CD4-positive, alpha-beta T cell treated with Interferon alpha-2 for 1 hour (primary cell): ENCODE data around the gene RRP12.
"Not testable (repeated sequence)": the region's sequence is repeated elsewhere in the genome, so short reads cannot be mapped to it uniquely, and the experiment has no call there.

Experiments used
- DNase-seq, 2 donors: peaks; one replicate each; pipeline ENCODE4 v3.0.0-alpha.2; 2020 to 2022

Gene RRP12

GRCh38 chr10:97406483-97406882 is 5.3 kb upstream of the RRP12 start:
- not testable (repeated sequence) for DNase-seq

- peak in 1 of 2 donors; percentile 13 for DNase-seq
Measured at GRCh38 chr10:97406064-97406463, 4.9 kb upstream of the RRP12 start.

GRCh38 chr10:97404044-97404443 is 2.9 kb upstream of the RRP12 start:
- DNase-seq, result no peak

- no peak for DNase-seq
Measured at GRCh38 chr10:97401455-97401919, 347 bp upstream of the RRP12 start.

- peak in 1 of 2 donors; percentile 51 for DNase-seq
Measured at GRCh38 chr10:97399843-97400545, 1.1 kb downstream of the RRP12 start.

GRCh38 chr10:97396056-97396455 is 5.1 kb downstream of the RRP12 start:
- no peak for DNase-seq

GRCh38 chr10:97393034-97393573 is 8.0 kb downstream of the RRP12 start:
- no peak for DNase-seq

GRCh38 chr10:97390091-97390490 is 11.0 kb downstream of the RRP12 start:
- no peak for DNase-seq

- DNase-seq, result peak in 1 of 2 donors; percentile 5
Measured at GRCh38 chr10:97388152-97388551, 13.0 kb downstream of the RRP12 start.

- no peak for DNase-seq
Measured at GRCh38 chr10:97385565-97385964, 15.6 kb downstream of the RRP12 start.

- no peak for DNase-seq
Measured at GRCh38 chr10:97384641-97385040, 16.5 kb downstream of the RRP12 start.

GRCh38 chr10:97384156-97384555 is 17.0 kb downstream of the RRP12 start:
- no peak for DNase-seq

- DNase-seq, result no peak
Measured at GRCh38 chr10:97383159-97383558, 18.0 kb downstream of the RRP12 start.

- DNase-seq, result no peak
Measured at GRCh38 chr10:97381626-97382025, 19.5 kb downstream of the RRP12 start.

GRCh38 chr10:97380516-97380915 is 20.6 kb downstream of the RRP12 start:
- no peak for DNase-seq

GRCh38 chr10:97378933-97379921 is 21.9 kb downstream of the RRP12 start:
- no peak for DNase-seq

GRCh38 chr10:97376413-97376812 is 24.7 kb downstream of the RRP12 start:
- peak in 1 of 2 donors; percentile 28 for DNase-seq

- DNase-seq, result no peak
Measured at GRCh38 chr10:97373456-97373855, 27.7 kb downstream of the RRP12 start.

- no peak for DNase-seq
Measured at GRCh38 chr10:97372233-97372875, 28.8 kb downstream of the RRP12 start.

- DNase-seq, result no peak
Measured at GRCh38 chr10:97371696-97372095, 29.4 kb downstream of the RRP12 start.

- no peak for DNase-seq
Measured at GRCh38 chr10:97367126-97367649, 34.0 kb downstream of the RRP12 start.

GRCh38 chr10:97366572-97366971 is 34.6 kb downstream of the RRP12 start:
- DNase-seq, result no peak
